NB4 (cell line): Measurements from ENCODE around the gene GRIN2A.

ENCODE experiments used
- CTCF ChIP-seq: IDR thresholded peaks from one replicate; pipeline ENCODE4 v1.5.1; 2012; ENCODE audit warnings: low read depth, low read length
- TF ChIP-seq, protein P1 (sequence below): IDR thresholded peaks from 2 replicates; pipeline ENCODE4 v1.6.1; 2011; ENCODE audit warnings: low read depth, low read length

- no peak for TF ChIP-seq CTCF
- TF ChIP-seq, protein P1, sequence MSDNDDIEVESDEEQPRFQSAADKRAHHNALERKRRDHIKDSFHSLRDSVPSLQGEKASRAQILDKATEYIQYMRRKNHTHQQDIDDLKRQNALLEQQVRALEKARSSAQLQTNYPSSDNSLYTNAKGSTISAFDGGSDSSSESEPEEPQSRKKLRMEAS = no peak
Observed at GRCh38 chr16:10086620-10087019, 95.6 kb downstream of the GRIN2A start.
